Measurements from ENCODE around the gene TMEM117.
A peak's percentile ranks its signal among the peaks of the same experiment; 100 is the strongest.
"Not testable (repeated sequence)": the region's sequence is repeated elsewhere in the genome, so short reads cannot be mapped to it uniquely, and the experiment has no call there.

TMEM117 gene

DNA sequence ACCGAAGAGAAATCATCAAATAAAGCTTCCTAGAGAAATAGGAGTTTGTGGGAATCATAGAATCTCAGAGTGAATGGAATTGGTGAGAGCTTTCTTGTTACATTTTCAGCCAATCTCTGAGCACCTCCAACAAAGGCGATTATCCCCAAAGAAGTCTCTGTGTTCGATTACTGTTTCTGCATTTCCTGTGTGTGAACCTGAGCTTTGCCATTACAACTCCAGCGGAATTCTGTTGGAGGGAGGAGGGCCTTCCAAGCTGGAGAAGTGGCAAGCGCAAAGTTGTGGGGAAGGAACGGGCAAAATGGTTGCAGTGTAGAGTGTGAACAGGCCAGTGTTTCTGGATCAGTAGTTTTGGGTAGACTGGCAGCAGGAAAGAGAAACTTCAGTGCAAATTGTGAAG, 23.1 kb downstream of the TMEM117 start:
- no peak overlapping the region for H3K27ac Mint-ChIP-seq
- DNase-seq: no peak
- no peak for ATAC-seq
- H3K36me3 Mint-ChIP-seq (ENCODE audit: low read depth): no peaks in the 10 kb centered on the region
- H3K4me1 Mint-ChIP-seq: no peaks in the 10 kb centered on the region
- no peak overlapping the region for H3K4me3 Mint-ChIP-seq
- H3K27me3 Mint-ChIP-seq: no peaks in the 10 kb centered on the region
- no peaks in the 10 kb centered on the region for H3K9me3 Mint-ChIP-seq

DNA sequence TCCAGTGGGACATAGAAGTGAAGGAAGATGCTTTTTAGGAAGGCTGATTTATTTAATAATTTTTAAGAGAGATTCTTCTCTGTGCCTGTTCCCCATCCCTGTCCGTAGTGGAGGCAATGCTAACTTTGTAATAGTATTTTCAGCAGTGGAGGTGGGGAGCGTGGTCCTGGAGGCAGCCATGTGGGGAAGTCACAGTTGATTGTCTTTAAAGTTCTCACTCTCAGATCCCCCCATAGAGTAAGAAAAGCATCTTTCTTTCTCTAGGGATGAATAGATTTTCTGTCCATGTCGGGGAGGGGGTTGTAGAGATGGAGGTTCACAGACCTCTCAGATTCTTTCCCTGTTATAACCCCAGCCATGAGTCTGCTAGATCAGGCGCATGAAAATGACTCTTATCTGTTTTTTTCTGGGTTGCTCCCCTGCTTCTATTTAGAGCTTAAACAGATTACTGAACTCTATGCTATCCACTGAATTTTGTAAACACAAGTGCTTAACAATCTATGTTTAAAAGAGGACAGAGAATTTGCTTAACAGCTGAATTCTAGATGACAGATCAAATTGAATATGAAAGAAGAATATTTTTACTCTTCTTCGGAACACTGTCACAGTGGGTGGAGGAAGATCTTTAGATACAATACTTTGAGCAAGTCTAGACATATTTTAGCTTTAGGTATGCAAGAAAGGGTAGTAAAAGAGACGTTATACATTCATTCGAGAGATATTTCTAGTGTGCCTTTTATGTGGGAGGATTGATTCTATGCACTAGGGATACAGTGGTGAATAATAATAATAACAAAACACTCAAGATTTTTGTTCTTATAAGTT, 25.3 kb downstream of the TMEM117 start:
- H3K4me1 Mint-ChIP-seq: no peaks in the 10 kb centered on the region
- H3K27ac Mint-ChIP-seq: no peak overlapping the region
- no peak overlapping the region for H3K4me3 Mint-ChIP-seq
- DNase-seq: no peak
- ATAC-seq: no peak
- no peaks in the 10 kb centered on the region for H3K9me3 Mint-ChIP-seq
- no peaks in the 10 kb centered on the region for H3K36me3 Mint-ChIP-seq (ENCODE audit: low read depth)
- H3K27me3 Mint-ChIP-seq: no peaks in the 10 kb centered on the region

- DNase-seq (no peak), ATAC-seq (no peak)
- H3K27ac Mint-ChIP-seq: no peak overlapping the region
- no peaks in the 10 kb centered on the region for H3K27me3 Mint-ChIP-seq
- no peaks in the 10 kb centered on the region for H3K4me1 Mint-ChIP-seq
- H3K4me3 Mint-ChIP-seq: no peak overlapping the region
- no peaks in the 10 kb centered on the region for H3K9me3 Mint-ChIP-seq
- no peaks in the 10 kb centered on the region for H3K36me3 Mint-ChIP-seq (ENCODE audit: low read depth)
These were observed 25.9 kb downstream of the TMEM117 start for GRCh38 chr12:43861840-43862150.

DNA sequence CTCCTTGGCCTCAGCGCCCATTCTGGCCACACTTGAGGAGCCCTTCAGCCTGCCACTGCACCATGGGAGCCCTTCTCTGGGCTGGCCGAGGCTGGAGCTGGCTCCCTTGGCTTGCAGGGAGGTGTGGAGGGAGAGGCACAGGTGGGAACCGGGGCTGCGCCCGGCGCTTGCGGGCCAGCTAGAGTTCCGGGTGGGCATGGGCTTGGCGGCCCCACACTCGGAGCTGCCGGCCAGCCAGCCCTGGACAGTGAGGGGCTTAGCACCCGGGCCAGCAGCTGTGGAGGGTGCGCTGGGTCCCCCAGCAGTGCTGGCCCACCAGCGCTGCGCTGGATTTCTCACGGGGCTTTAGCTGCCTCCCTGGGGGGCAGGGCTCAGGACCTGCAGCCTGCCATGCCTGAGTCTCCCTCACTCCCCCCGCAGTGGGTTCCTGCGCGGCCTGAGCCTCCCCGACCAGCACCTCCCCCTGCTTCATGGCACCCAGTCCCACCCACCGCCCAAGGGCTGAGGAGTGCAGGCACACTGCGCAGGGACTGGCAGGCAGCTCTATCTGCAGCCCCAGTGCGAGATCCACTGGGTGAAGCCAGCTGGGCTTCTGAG, 28.0 kb downstream of the TMEM117 start:
- H3K4me3 Mint-ChIP-seq: no peak overlapping the region
- no peaks in the 10 kb centered on the region for H3K36me3 Mint-ChIP-seq (ENCODE audit: low read depth)
- ATAC-seq: no peak
- H3K9me3 Mint-ChIP-seq: no peaks in the 10 kb centered on the region
- no peaks in the 10 kb centered on the region for H3K27me3 Mint-ChIP-seq
- H3K4me1 Mint-ChIP-seq: no peaks in the 10 kb centered on the region
- H3K27ac Mint-ChIP-seq: no peak overlapping the region
- no peak for DNase-seq

GRCh38 chr12:43864557-43864956, 28.7 kb downstream of the TMEM117 start:
- not testable (repeated sequence) for H3K4me3 Mint-ChIP-seq; H3K4me1 Mint-ChIP-seq; ATAC-seq; H3K36me3 Mint-ChIP-seq (ENCODE audit: low read depth); H3K27me3 Mint-ChIP-seq; H3K9me3 Mint-ChIP-seq; H3K27ac Mint-ChIP-seq; DNase-seq

DNA sequence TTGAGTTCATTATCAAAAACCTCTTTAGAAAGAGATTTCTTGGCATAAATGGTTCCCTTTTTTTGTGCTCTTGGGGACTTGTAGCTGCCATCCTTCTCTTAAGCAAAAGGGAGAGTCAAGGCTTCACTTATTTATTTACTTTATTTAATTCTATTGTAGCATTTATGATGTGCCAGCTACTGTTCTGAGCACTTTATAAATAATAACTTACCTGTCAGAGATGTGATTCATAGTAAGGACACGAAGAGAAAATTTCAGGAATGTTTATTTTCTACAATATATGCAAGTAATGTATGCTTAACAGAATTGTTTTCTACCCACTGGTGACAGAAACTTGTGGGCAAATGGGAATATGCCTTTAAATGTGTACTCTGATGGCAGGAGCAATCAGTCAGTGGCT, 33.3 kb downstream of the TMEM117 start:
- ATAC-seq (no peak), DNase-seq (no peak)
- Mint-ChIP-seq H3K4me3 (no peak overlapping the region), H3K27ac (no peak overlapping the region), H3K9me3 (no peaks in the 10 kb centered on the region), H3K27me3 (no peaks in the 10 kb centered on the region), H3K4me1 (no peaks in the 10 kb centered on the region), H3K36me3 (ENCODE audit: low read depth) (no peaks in the 10 kb centered on the region)

DNA sequence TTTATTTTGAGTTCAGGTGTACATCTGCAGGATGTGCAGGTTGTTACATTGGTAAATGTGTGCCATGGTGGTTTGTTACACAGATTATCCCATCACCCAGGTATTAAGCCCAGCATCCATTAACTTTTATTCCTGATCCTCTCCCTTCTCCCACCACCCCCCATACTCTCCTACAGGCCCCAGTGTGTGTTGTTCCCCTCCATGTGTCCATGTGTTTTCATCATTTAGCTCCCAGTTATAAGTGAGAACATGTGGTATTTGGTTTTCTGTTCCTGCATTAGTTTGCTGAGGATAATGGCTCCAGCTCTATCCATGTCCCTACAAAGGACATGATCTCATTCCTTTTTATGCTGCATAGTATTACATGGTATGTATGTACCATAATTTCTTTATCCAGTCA, 33.9 kb downstream of the TMEM117 start:
- H3K9me3 Mint-ChIP-seq; ATAC-seq; H3K27me3 Mint-ChIP-seq; H3K4me3 Mint-ChIP-seq; DNase-seq; H3K4me1 Mint-ChIP-seq; H3K27ac Mint-ChIP-seq; H3K36me3 Mint-ChIP-seq (ENCODE audit: low read depth): not testable (repeated sequence)

- H3K27me3 Mint-ChIP-seq; H3K4me1 Mint-ChIP-seq; DNase-seq; H3K27ac Mint-ChIP-seq; H3K4me3 Mint-ChIP-seq; H3K36me3 Mint-ChIP-seq (ENCODE audit: low read depth); H3K9me3 Mint-ChIP-seq; ATAC-seq: not testable (repeated sequence)
These were observed 35.4 kb downstream of the TMEM117 start for GRCh38 chr12:43871258-43871657.

DNA sequence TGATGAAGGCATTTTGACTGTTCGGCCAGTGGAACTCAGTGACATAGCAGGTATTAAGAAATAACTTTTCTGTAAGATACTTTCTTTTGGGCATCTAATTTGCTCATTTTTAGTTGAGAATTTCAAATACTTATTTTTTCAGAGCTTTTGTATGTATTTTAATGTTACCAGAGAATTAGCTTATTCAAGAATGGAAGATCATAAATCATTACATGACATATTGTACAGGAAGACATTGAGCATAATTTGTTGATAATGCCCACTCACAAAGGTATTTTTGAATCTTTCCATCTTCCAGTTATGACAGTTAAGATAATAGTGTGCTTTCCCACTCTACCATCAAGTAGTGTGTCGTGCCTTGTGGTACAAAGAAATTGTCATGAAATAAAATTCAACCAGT, 36.5 kb downstream of the TMEM117 start:
- Mint-ChIP-seq H3K27ac (no peak overlapping the region), H3K27me3 (no peaks in the 10 kb centered on the region), H3K4me3 (no peak overlapping the region), H3K4me1 (no peaks in the 10 kb centered on the region), H3K36me3 (ENCODE audit: low read depth) (no peaks in the 10 kb centered on the region), H3K9me3 (no peaks in the 10 kb centered on the region)
- ATAC-seq: no peak
- DNase-seq: no peak

GRCh38 chr12:43878050-43878449, 42.2 kb downstream of the TMEM117 start:
- no peaks in the 10 kb centered on the region for H3K36me3 Mint-ChIP-seq (ENCODE audit: low read depth)
- H3K27ac Mint-ChIP-seq: no peak overlapping the region
- H3K27me3 Mint-ChIP-seq: no peaks in the 10 kb centered on the region
- DNase-seq (no peak), ATAC-seq (no peak)
- no peaks in the 10 kb centered on the region for H3K4me1 Mint-ChIP-seq
- no peaks in the 10 kb centered on the region for H3K9me3 Mint-ChIP-seq
- no peak overlapping the region for H3K4me3 Mint-ChIP-seq

DNA sequence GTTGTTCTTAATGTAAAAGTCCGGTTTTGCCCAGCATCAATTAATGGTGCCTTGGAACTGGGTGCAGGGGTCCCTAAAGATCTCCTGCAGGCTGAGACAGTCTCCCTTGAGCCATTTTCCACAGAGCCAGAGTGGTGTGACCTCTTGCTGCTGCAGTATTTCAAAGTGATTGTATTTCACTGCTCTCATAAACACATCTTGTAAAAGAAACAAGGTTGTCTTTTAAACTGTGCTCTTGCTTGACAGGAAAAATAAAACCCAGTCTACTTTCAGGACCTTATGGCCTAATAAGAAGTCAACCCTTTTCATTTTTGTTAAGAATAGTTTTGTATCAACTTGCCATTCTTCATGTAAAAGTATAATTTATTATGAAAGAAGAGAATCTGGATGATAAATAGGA, 44.7 kb downstream of the TMEM117 start:
- Mint-ChIP-seq H3K4me1 (no peaks in the 10 kb centered on the region), H3K27ac (no peak overlapping the region), H3K9me3 (no peaks in the 10 kb centered on the region), H3K36me3 (ENCODE audit: low read depth) (no peaks in the 10 kb centered on the region), H3K4me3 (no peak overlapping the region), H3K27me3 (no peaks in the 10 kb centered on the region)
- DNase-seq (no peak), ATAC-seq (no peak)

DNA sequence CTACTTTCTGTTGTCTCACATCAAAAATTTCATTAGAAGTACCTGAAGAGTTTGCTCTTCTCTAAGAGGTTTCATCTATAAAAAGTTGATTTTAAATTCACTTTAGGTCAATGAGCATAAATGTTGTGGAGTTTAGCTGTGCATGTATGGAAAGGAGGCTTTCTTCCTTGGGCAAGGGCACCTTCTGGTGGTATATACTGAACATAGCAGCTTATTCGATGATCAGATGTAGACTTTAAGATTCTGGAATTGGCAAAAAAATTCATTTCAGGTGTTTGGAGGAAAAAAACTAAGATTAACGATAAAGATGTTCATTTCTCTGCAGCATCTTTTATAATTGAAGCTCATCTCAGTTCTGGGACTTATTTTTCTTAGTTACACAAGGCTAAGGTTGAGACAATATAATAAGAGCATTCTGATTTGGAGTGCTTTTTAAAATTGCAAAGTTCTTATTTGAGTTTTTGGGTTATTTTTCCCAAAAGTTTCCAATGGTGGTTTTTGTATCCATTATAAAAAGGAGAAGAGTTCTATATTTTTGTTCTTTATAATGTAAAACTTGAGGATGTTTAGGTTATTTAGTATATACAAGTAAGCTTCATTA, 46.8 kb downstream of the TMEM117 start:
- Mint-ChIP-seq H3K4me1 (no peaks in the 10 kb centered on the region), H3K4me3 (no peak overlapping the region), H3K27me3 (no peaks in the 10 kb centered on the region), H3K9me3 (no peaks in the 10 kb centered on the region), H3K36me3 (ENCODE audit: low read depth) (no peaks in the 10 kb centered on the region), H3K27ac (no peak overlapping the region)
- DNase-seq (no peak), ATAC-seq (peak; percentile 75)

- DNase-seq (no peak), ATAC-seq (no peak)
- no peak overlapping the region for H3K27ac Mint-ChIP-seq
- no peaks in the 10 kb centered on the region for H3K27me3 Mint-ChIP-seq
- H3K36me3 Mint-ChIP-seq (ENCODE audit: low read depth): no peaks in the 10 kb centered on the region
- H3K9me3 Mint-ChIP-seq: no peaks in the 10 kb centered on the region
- H3K4me3 Mint-ChIP-seq: no peak overlapping the region
- H3K4me1 Mint-ChIP-seq: no peaks in the 10 kb centered on the region
These were observed 47.4 kb downstream of the TMEM117 start for GRCh38 chr12:43883311-43883710.

GRCh38 chr12:43883748-43884147, 47.9 kb downstream of the TMEM117 start:
- H3K36me3 Mint-ChIP-seq (ENCODE audit: low read depth): no peaks in the 10 kb centered on the region
- no peaks in the 10 kb centered on the region for H3K4me1 Mint-ChIP-seq
- DNase-seq: no peak
- H3K4me3 Mint-ChIP-seq: no peak overlapping the region
- ATAC-seq: no peak
- H3K27me3 Mint-ChIP-seq: no peaks in the 10 kb centered on the region
- no peak overlapping the region for H3K27ac Mint-ChIP-seq
- H3K9me3 Mint-ChIP-seq: no peaks in the 10 kb centered on the region

- no peak overlapping the region for H3K4me3 Mint-ChIP-seq
- no peaks in the 10 kb centered on the region for H3K4me1 Mint-ChIP-seq
These were observed 49.0 kb downstream of the TMEM117 start for GRCh38 chr12:43884683-43885410.

More at GRCh38 chr12:43884683-43885410, 49.0 kb downstream of the TMEM117 start:
- Mint-ChIP-seq H3K27me3 (no peaks in the 10 kb centered on the region), H3K27ac (no peak overlapping the region), H3K36me3 (ENCODE audit: low read depth) (no peaks in the 10 kb centered on the region), H3K9me3 (no peaks in the 10 kb centered on the region)
- DNase-seq: no peak
- no peak for ATAC-seq
